ENCODE data around the gene OXLD1.

- no peak for TF ChIP-seq EZH2 (IDR thresholded peaks at IDR 0.05; ENCODE audit: insufficient read depth, poor library complexity, severe bottlenecking)
- TF ChIP-seq EZH2phosphoT487 (IDR thresholded peaks at IDR 0.05; ENCODE audit: insufficient read depth, low read depth): no peak
Observed at GRCh38 chr17:81635973-81636504, 30.4 kb downstream of the OXLD1 start.
